GM10266 (cell line): Measurements from ENCODE around the gene SLC4A11.

Source experiments
- DNase-seq: peaks from one replicate; pipeline ENCODE4 v3.0.0; 2012; ENCODE audit errors: extremely low spot score
- CTCF ChIP-seq: IDR thresholded peaks from 2 replicates; pipeline ENCODE4 v1.5.1; 2012; ENCODE audit warnings: mild to moderate bottlenecking, low read depth; ENCODE audit not compliant: control insufficient read depth, insufficient read depth; ENCODE audit errors: missing control alignments

SLC4A11 gene

GRCh38 chr20:3199976-3200755, 38.8 kb downstream of the SLC4A11 start:
- no peak for TF ChIP-seq CTCF
- no peak for DNase-seq

GRCh38 chr20:3199206-3199605, 39.8 kb downstream of the SLC4A11 start:
- TF ChIP-seq CTCF, result no peak
- DNase-seq, result no peak

- no peak for TF ChIP-seq CTCF
- DNase-seq, result no peak
These were observed 43.3 kb downstream of the SLC4A11 start for GRCh38 chr20:3195590-3196237.

- DNase-seq, result no peak
- no peak for TF ChIP-seq CTCF
These were observed 44.2 kb downstream of the SLC4A11 start for GRCh38 chr20:3194617-3195280.

- TF ChIP-seq CTCF, result no peak
- no peak for DNase-seq
These were observed 45.0 kb downstream of the SLC4A11 start for GRCh38 chr20:3193806-3194616.

GRCh38 chr20:3192226-3193015, 46.6 kb downstream of the SLC4A11 start:
- TF ChIP-seq CTCF, result no peak

More at GRCh38 chr20:3192226-3193015, 46.6 kb downstream of the SLC4A11 start:
- no peak for DNase-seq
